ENCODE results near the gene RBM46.
"Not testable (repeated sequence)": the region's sequence is repeated elsewhere in the genome, so short reads cannot be mapped to it uniquely, and the experiment has no call there.

Gene RBM46

GRCh38 chr4:154838155-154838554 lies 57.1 kb downstream of the RBM46 start:
- DNase-seq (ENCODE audit: low read depth in 2 of 2): no peak

- no peak for DNase-seq (ENCODE audit: low read depth in 2 of 2)
These were observed 57.6 kb downstream of the RBM46 start for GRCh38 chr4:154838694-154839093.

GRCh38 chr4:154854362-154854761 lies 73.3 kb downstream of the RBM46 start:
- no peak for DNase-seq (ENCODE audit: low read depth in 2 of 2)

- no peak for DNase-seq (ENCODE audit: low read depth in 2 of 2)
These were observed 77.1 kb downstream of the RBM46 start for GRCh38 chr4:154858166-154858565.

- no peak for DNase-seq (ENCODE audit: low read depth in 2 of 2)
These were observed 87.5 kb downstream of the RBM46 start for GRCh38 chr4:154868414-154869194.

GRCh38 chr4:154869301-154869700 lies 88.2 kb downstream of the RBM46 start:
- DNase-seq (ENCODE audit: low read depth in 2 of 2): no peak

GRCh38 chr4:154872198-154872597 lies 91.1 kb downstream of the RBM46 start:
- no peak for DNase-seq (ENCODE audit: low read depth in 2 of 2)

GRCh38 chr4:154874049-154874448 lies 93.0 kb downstream of the RBM46 start:
- DNase-seq (ENCODE audit: low read depth in 2 of 2): not testable (repeated sequence)

GRCh38 chr4:154877110-154877760 lies 96.2 kb downstream of the RBM46 start:
- DNase-seq (ENCODE audit: low read depth in 2 of 2): no peak
